ENCODE data around the gene EIF3A.

The EIF3A gene

DNA sequence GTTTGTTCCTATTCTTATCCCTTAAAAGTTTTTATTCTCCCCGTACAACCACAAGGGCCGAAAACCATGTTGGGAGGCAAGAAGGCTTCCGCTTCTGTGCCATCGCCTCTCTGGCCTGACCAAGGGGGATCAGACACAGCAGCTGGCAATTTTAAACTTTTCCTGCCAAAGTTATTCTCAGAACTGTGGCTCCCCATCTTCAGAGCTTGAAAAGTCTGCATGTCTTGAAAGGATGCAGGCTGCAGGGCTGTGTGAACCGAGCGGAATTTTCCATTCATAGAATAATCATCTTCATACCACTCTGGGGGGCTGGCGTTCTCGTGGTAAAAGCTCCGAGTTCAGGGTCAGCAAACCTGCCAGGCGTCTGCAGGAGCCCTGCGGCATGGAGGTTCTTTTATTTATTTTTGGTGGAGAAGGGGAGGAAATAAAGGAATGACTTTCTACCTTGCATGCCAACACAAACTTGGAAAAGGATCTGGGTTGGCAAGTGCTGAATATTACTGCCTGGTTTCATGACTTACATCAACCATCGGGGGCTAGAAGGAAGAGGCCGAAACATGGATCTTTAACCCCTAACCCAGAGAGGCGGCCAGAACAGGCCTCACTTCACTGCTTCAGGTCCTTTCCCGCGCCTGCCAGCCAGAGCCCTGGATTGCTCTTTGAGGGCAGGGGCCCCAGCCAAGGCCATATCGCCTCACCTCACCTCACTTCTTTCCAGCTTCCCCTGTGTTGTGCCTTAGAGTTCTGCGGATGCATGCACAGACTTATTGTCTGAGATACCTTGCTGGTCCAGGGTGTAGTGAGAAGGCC is 54.1 kb downstream of the EIF3A start:
- Histone ChIP-seq H3K4me3 (ENCODE audit: insufficient read depth, low read length, poor library complexity, severe bottlenecking) (no peak overlapping the region), H3K9ac (ENCODE audit: low read length) (no peak overlapping the region), H3K9me3 (ENCODE audit: insufficient read depth, low read length) (no peaks in the 10 kb centered on the region), H4K20me1 (ENCODE audit: low read depth, low read length) (no peaks in the 10 kb centered on the region), H3K79me2 (ENCODE audit: insufficient read depth, low read length) (no peaks in the 10 kb centered on the region), H3K4me2 (ENCODE audit: low read depth, low read length, poor library complexity, severe bottlenecking) (no peak overlapping the region), H3K36me3 (ENCODE audit: low read length) (no peaks in the 10 kb centered on the region), H3K9me2 (replicated peaks; ENCODE audit: insufficient read depth, low read length) (no peaks in the 10 kb centered on the region), H3K27ac (ENCODE audit: low read depth, low read length) (no peak overlapping the region), H2AFZ (ENCODE audit: low read depth, low read length, severe bottlenecking) (no peak overlapping the region), H3K27me3 (ENCODE audit: low read length) (no peaks in the 10 kb centered on the region), H3F3A (ENCODE audit: insufficient read depth) (peaks cover 8% of the 10 kb centered on the region)
- TF ChIP-seq, protein P1, sequence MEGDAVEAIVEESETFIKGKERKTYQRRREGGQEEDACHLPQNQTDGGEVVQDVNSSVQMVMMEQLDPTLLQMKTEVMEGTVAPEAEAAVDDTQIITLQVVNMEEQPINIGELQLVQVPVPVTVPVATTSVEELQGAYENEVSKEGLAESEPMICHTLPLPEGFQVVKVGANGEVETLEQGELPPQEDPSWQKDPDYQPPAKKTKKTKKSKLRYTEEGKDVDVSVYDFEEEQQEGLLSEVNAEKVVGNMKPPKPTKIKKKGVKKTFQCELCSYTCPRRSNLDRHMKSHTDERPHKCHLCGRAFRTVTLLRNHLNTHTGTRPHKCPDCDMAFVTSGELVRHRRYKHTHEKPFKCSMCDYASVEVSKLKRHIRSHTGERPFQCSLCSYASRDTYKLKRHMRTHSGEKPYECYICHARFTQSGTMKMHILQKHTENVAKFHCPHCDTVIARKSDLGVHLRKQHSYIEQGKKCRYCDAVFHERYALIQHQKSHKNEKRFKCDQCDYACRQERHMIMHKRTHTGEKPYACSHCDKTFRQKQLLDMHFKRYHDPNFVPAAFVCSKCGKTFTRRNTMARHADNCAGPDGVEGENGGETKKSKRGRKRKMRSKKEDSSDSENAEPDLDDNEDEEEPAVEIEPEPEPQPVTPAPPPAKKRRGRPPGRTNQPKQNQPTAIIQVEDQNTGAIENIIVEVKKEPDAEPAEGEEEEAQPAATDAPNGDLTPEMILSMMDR (IDR thresholded peaks at IDR 0.05; ENCODE audit: insufficient read depth, low read length, poor library complexity, severe bottlenecking), result no peak
- TF ChIP-seq EZH2phosphoT487 (conservative IDR thresholded peaks at IDR 0.05; ENCODE audit: low read length), result no peak

DNA sequence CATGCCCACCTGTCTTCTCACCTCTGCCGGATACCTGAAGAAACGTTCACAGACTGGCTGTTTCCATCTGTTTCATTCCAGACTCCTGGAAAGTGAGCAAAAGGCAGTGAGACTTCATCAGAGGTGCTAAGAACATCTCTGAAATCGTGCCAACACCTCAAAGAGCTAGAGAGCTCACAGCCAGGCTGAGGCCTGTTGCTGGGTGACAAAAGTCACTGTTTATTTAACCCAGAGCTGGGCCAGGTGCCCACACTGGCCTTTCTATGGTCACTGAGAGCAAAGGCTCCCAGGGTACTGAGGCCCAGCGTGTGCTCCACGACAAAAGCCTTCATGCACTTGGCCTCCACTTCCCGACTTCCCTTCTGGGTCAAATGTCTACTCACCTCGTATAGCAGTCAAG is 54.8 kb downstream of the EIF3A start:
- H3K36me3 ChIP-seq (ENCODE audit: low read length), result no peaks in the 10 kb centered on the region
- no peak overlapping the region for H2AFZ ChIP-seq (ENCODE audit: low read depth, low read length, severe bottlenecking)

DNA sequence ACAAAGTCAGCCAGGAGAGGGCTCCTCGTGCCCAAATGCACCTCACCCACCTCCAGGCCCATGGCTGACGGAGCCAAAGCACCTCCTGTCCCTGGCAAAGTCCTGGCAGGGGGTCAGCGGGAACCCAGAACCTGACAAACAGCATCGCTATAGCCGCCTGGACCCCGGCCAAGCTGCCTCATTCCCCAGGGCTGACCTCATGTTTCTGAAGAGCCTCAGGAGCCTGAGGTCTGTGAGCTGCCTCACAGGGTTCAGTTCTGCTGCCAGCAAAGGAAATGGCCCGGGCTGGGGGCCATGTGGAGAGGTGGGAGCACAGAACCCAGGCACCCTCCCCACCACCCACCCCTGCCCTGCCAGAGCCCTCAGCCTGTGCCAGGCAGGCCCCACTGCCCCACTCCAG is 55.3 kb downstream of the EIF3A start:
- Histone ChIP-seq H3K79me2 (ENCODE audit: insufficient read depth, low read length) (no peaks in the 10 kb centered on the region), H3K4me2 (ENCODE audit: low read depth, low read length, poor library complexity, severe bottlenecking) (no peak overlapping the region), H3K27me3 (ENCODE audit: low read length) (no peaks in the 10 kb centered on the region), H4K20me1 (ENCODE audit: low read depth, low read length) (no peaks in the 10 kb centered on the region), H2AFZ (ENCODE audit: low read depth, low read length, severe bottlenecking) (no peak overlapping the region), H3K36me3 (ENCODE audit: low read length) (no peaks in the 10 kb centered on the region), H3K9me3 (ENCODE audit: insufficient read depth, low read length) (no peaks in the 10 kb centered on the region), H3F3A (ENCODE audit: insufficient read depth) (no peaks in the 10 kb centered on the region), H3K4me3 (ENCODE audit: insufficient read depth, low read length, poor library complexity, severe bottlenecking) (no peak overlapping the region), H3K27ac (ENCODE audit: low read depth, low read length) (no peak overlapping the region), H3K9me2 (replicated peaks; ENCODE audit: insufficient read depth, low read length) (no peaks in the 10 kb centered on the region), H3K9ac (ENCODE audit: low read length) (no peak overlapping the region)
- TF ChIP-seq, protein P1 (IDR thresholded peaks at IDR 0.05; ENCODE audit: insufficient read depth, low read length, poor library complexity, severe bottlenecking), result no peak
- no peak for TF ChIP-seq EZH2phosphoT487 (conservative IDR thresholded peaks at IDR 0.05; ENCODE audit: low read length)

More for the DNA sequence above, 54.8 kb downstream of the EIF3A start:
- H3K4me2 ChIP-seq (ENCODE audit: low read depth, low read length, poor library complexity, severe bottlenecking), result no peak overlapping the region
- no peak overlapping the region for H3K9ac ChIP-seq (ENCODE audit: low read length)
- H3K27me3 ChIP-seq (ENCODE audit: low read length), result no peaks in the 10 kb centered on the region
- no peaks in the 10 kb centered on the region for H3K9me2 ChIP-seq (replicated peaks; ENCODE audit: insufficient read depth, low read length)
- H3K27ac ChIP-seq (ENCODE audit: low read depth, low read length), result no peak overlapping the region
- H4K20me1 ChIP-seq (ENCODE audit: low read depth, low read length), result no peaks in the 10 kb centered on the region
- no peaks in the 10 kb centered on the region for H3K79me2 ChIP-seq (ENCODE audit: insufficient read depth, low read length)
- TF ChIP-seq EZH2phosphoT487 (conservative IDR thresholded peaks at IDR 0.05; ENCODE audit: low read length), result no peak
- TF ChIP-seq, protein P1 (IDR thresholded peaks at IDR 0.05; ENCODE audit: insufficient read depth, low read length, poor library complexity, severe bottlenecking), result no peak
- H3F3A ChIP-seq (ENCODE audit: insufficient read depth), result peaks cover under 1% of the 10 kb centered on the region
- no peak overlapping the region for H3K4me3 ChIP-seq (ENCODE audit: insufficient read depth, low read length, poor library complexity, severe bottlenecking)
- H3K9me3 ChIP-seq (ENCODE audit: insufficient read depth, low read length), result no peaks in the 10 kb centered on the region
